Activated naive CD8-positive, alpha-beta T cell treated with anti-CD3 and anti-CD28 coated beads, Interleukin-2, amount 50 U/mL, for 16 hours (primary cell): Measurements from ENCODE around the gene ERI3.

Experiments used
- DNase-seq: peaks from one replicate; pipeline ENCODE4 v3.0.0-alpha.2; 2020; ENCODE audit warnings: low read depth, low spot score

Gene ERI3

GRCh38 chr1:44354840-44355581, at the start of gene ERI3:
Gene ERI3, minus strand, starts transcription at chr1:44355257. Its CDS starts 231 bp downstream, at chr1:44355026.
- DNase-seq: peak; percentile 93

GRCh38 chr1:44401256-44402228, 46.5 kb upstream of the ERI3 start:
- no peak for DNase-seq

GRCh38 chr1:44390277-44390676, 35.2 kb upstream of the ERI3 start:
- no peak for DNase-seq

- DNase-seq: no peak
Observed at GRCh38 chr1:44389437-44389836, 34.4 kb upstream of the ERI3 start.

GRCh38 chr1:44388551-44388950, 33.5 kb upstream of the ERI3 start:
- DNase-seq: no peak

- no peak for DNase-seq
Observed at GRCh38 chr1:44380666-44381177, 25.7 kb upstream of the ERI3 start.

GRCh38 chr1:44377925-44378784, 23.1 kb upstream of the ERI3 start:
- peak; percentile 19 for DNase-seq

GRCh38 chr1:44375547-44375946, 20.5 kb upstream of the ERI3 start:
- no peak for DNase-seq

GRCh38 chr1:44371206-44371605, 16.1 kb upstream of the ERI3 start:
- DNase-seq: no peak

GRCh38 chr1:44368471-44369151, 13.6 kb upstream of the ERI3 start:
- no peak for DNase-seq

GRCh38 chr1:44367944-44368343, 12.9 kb upstream of the ERI3 start:
- no peak for DNase-seq

- no peak for DNase-seq
Observed at GRCh38 chr1:44366371-44366975, 11.4 kb upstream of the ERI3 start.

- DNase-seq: no peak
Observed at GRCh38 chr1:44361478-44361877, 6.4 kb upstream of the ERI3 start.

GRCh38 chr1:44359234-44359935, 4.3 kb upstream of the ERI3 start:
- no peak for DNase-seq

GRCh38 chr1:44357710-44358109, 2.7 kb upstream of the ERI3 start:
- no peak for DNase-seq

- no peak for DNase-seq
Observed at GRCh38 chr1:44355582-44356305, 687 bp upstream of the ERI3 start.

- no peak for DNase-seq
Observed at GRCh38 chr1:44354268-44354839, 703 bp downstream of the ERI3 start.

- DNase-seq: no peak
Observed at GRCh38 chr1:44353604-44354003, 1.5 kb downstream of the ERI3 start.

- no peak for DNase-seq
Observed at GRCh38 chr1:44351289-44351688, 3.8 kb downstream of the ERI3 start.
